Measurements from ENCODE around the gene SNX10.

SNX10 gene

DNA sequence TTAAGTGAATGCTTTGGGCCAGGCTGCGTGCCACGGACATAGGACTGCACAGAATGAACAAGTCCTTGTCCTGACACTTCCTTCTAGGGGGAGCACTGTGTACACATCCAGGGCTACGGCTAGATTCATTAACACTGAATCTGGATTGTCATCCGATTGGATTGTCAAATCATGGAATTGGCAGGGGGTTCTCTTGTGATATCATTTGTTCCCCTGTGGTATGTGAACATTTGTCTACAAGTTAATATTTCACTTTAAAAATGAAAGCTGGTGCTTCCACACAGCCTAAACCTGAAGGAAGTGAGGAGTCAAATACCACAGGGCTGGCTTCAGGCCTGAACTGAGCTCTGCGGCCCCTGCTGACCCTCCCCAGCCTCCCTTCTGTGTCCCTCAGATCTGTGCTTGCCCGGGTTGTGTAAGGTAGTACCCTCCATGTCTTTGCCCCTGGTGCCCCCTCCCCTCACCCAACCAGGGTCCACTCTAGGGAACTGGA lies 75.6 kb downstream of the SNX10 start:
- Histone ChIP-seq H2AK5ac (ENCODE audit: low read length) (no peak overlapping the region), H3K9ac (ENCODE audit: low read length) (no peak overlapping the region), H3K4me3 (ENCODE audit: low read length) (no peak overlapping the region), H3K18ac (ENCODE audit: low read length) (no peak overlapping the region), H2BK5ac (ENCODE audit: low read length) (no peak overlapping the region), H3K4me2 (ENCODE audit: low read length) (no peak overlapping the region), H2BK120ac (ENCODE audit: low read depth, low read length) (no peak overlapping the region), H3K27me3 (ENCODE audit: insufficient read depth, low read length, poor library complexity) (no peaks in the 10 kb centered on the region), H3K4ac (ENCODE audit: low read depth, low read length) (no peak overlapping the region), H4K5ac (ENCODE audit: low read length) (no peak overlapping the region), H3K36me3 (ENCODE audit: control insufficient read depth, insufficient read depth, low read length) (no peaks in the 10 kb centered on the region), H3K27ac (ENCODE audit: low read depth, low read length) (no peak overlapping the region), H3K56ac (ENCODE audit: low read length) (no peak overlapping the region), H3K79me2 (ENCODE audit: control insufficient read depth, insufficient read depth, low read length) (no peaks in the 10 kb centered on the region), H3K23ac (ENCODE audit: low read length) (no peak overlapping the region), H3K4me1 (ENCODE audit: control insufficient read depth, low read depth, low read length) (no peaks in the 10 kb centered on the region), H4K8ac (ENCODE audit: low read depth, low read length) (no peak overlapping the region), H3K79me1 (ENCODE audit: low read length) (no peaks in the 10 kb centered on the region), H2BK15ac (replicated peaks; ENCODE audit: low read depth) (no peak overlapping the region)
- DNase-seq = no peak
- WGBS (ENCODE audit: extremely low coverage, insufficient coverage, low lambda C conversion rate) = no CpG with 5 or more reads among the region's 6 CpGs

- H3K4ac ChIP-seq (ENCODE audit: low read depth, low read length) = no peak overlapping the region
- no peaks in the 10 kb centered on the region for H3K27me3 ChIP-seq (ENCODE audit: insufficient read depth, low read length, poor library complexity)
- no peak overlapping the region for H3K56ac ChIP-seq (ENCODE audit: low read length)
- no peak overlapping the region for H2AK5ac ChIP-seq (ENCODE audit: low read length)
- H4K8ac ChIP-seq (ENCODE audit: low read depth, low read length) = no peak overlapping the region
- H3K27ac ChIP-seq (ENCODE audit: low read depth, low read length) = no peak overlapping the region
- H3K4me2 ChIP-seq (ENCODE audit: low read length) = no peak overlapping the region
- no CpG with 5 or more reads among the region's 2 CpGs for WGBS (ENCODE audit: extremely low coverage, insufficient coverage, low lambda C conversion rate)
- H3K9ac ChIP-seq (ENCODE audit: low read length) = no peak overlapping the region
- no peaks in the 10 kb centered on the region for H3K79me1 ChIP-seq (ENCODE audit: low read length)
- no peak overlapping the region for H4K5ac ChIP-seq (ENCODE audit: low read length)
- no peak overlapping the region for H3K4me3 ChIP-seq (ENCODE audit: low read length)
- no peak overlapping the region for H3K18ac ChIP-seq (ENCODE audit: low read length)
- H3K23ac ChIP-seq (ENCODE audit: low read length) = no peak overlapping the region
- no peak overlapping the region for H2BK120ac ChIP-seq (ENCODE audit: low read depth, low read length)
- H3K79me2 ChIP-seq (ENCODE audit: control insufficient read depth, insufficient read depth, low read length) = no peaks in the 10 kb centered on the region
- H2BK15ac ChIP-seq (replicated peaks; ENCODE audit: low read depth) = no peak overlapping the region
- no peak for DNase-seq
- no peaks in the 10 kb centered on the region for H3K36me3 ChIP-seq (ENCODE audit: control insufficient read depth, insufficient read depth, low read length)
- H3K4me1 ChIP-seq (ENCODE audit: control insufficient read depth, low read depth, low read length) = no peaks in the 10 kb centered on the region
- no peak overlapping the region for H2BK5ac ChIP-seq (ENCODE audit: low read length)
These were observed 76.9 kb downstream of the SNX10 start for GRCh38 chr7:26368542-26368941.

DNA sequence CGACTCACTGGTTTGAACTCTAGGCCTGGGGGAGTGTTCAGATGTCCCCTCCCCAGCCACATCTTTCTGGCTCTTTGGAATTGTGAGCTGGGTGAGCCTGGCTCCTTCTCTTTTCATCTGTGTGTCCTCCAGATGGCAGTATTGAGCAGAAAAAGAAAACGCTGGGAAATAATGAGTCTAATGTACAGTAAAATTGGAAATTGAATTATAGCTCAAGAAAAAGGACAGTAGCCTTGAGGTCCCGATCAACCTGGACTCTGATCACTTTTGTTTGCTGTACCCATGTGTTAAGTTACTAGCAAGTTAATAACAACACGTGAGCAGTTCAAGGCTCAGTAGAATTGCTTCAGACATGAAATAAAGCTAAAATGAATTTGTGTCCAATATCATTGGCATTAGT lies 77.9 kb downstream of the SNX10 start:
- H3K79me1 ChIP-seq (ENCODE audit: low read length) = no peaks in the 10 kb centered on the region
- H3K27me3 ChIP-seq (ENCODE audit: insufficient read depth, low read length, poor library complexity) = no peaks in the 10 kb centered on the region
- DNase-seq = no peak
- H3K23ac ChIP-seq (ENCODE audit: low read length) = no peak overlapping the region
- no peaks in the 10 kb centered on the region for H3K79me2 ChIP-seq (ENCODE audit: control insufficient read depth, insufficient read depth, low read length)
- H3K27ac ChIP-seq (ENCODE audit: low read depth, low read length) = no peak overlapping the region
- H2BK15ac ChIP-seq (replicated peaks; ENCODE audit: low read depth) = no peak overlapping the region
- no peak overlapping the region for H3K4ac ChIP-seq (ENCODE audit: low read depth, low read length)
- H3K9ac ChIP-seq (ENCODE audit: low read length) = no peak overlapping the region
- no peak overlapping the region for H3K4me3 ChIP-seq (ENCODE audit: low read length)
- H4K8ac ChIP-seq (ENCODE audit: low read depth, low read length) = no peak overlapping the region
- no peaks in the 10 kb centered on the region for H3K36me3 ChIP-seq (ENCODE audit: control insufficient read depth, insufficient read depth, low read length)
- H2BK120ac ChIP-seq (ENCODE audit: low read depth, low read length) = no peak overlapping the region
- H3K56ac ChIP-seq (ENCODE audit: low read length) = no peak overlapping the region
- H2AK5ac ChIP-seq (ENCODE audit: low read length) = no peak overlapping the region
- H3K4me1 ChIP-seq (ENCODE audit: control insufficient read depth, low read depth, low read length) = no peaks in the 10 kb centered on the region
- no peak overlapping the region for H3K4me2 ChIP-seq (ENCODE audit: low read length)
- H3K18ac ChIP-seq (ENCODE audit: low read length) = no peak overlapping the region
- H4K5ac ChIP-seq (ENCODE audit: low read length) = no peak overlapping the region
- no peak overlapping the region for H2BK5ac ChIP-seq (ENCODE audit: low read length)
- no CpG with 5 or more reads among the region's 4 CpGs for WGBS (ENCODE audit: extremely low coverage, insufficient coverage, low lambda C conversion rate)

DNA sequence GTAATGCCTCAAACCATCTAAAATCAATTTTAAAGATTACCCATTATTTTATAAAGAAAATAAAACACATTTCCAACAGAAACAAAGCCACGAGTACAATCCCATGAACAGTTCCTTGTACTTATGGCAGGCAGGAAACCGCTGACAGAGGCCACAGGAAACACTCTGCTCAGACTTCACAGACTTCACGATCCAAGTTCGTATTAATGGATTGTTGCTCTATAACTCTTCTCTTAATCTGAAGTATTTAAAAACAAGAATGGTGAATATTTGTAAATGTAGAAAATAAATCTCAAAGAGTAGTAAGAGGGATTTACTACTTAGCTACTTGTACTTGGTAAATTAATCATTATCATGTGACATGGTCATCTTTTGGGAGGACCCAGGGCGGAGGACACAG lies 78.3 kb downstream of the SNX10 start:
- Histone ChIP-seq H3K36me3 (ENCODE audit: control insufficient read depth, insufficient read depth, low read length) (no peaks in the 10 kb centered on the region), H3K4me1 (ENCODE audit: control insufficient read depth, low read depth, low read length) (no peaks in the 10 kb centered on the region), H3K56ac (ENCODE audit: low read length) (no peak overlapping the region), H3K27ac (ENCODE audit: low read depth, low read length) (no peak overlapping the region), H2BK15ac (replicated peaks; ENCODE audit: low read depth) (no peak overlapping the region), H4K8ac (ENCODE audit: low read depth, low read length) (no peak overlapping the region), H2BK120ac (ENCODE audit: low read depth, low read length) (no peak overlapping the region), H3K27me3 (ENCODE audit: insufficient read depth, low read length, poor library complexity) (no peaks in the 10 kb centered on the region), H4K5ac (ENCODE audit: low read length) (no peak overlapping the region), H2AK5ac (ENCODE audit: low read length) (no peak overlapping the region), H3K79me1 (ENCODE audit: low read length) (no peaks in the 10 kb centered on the region), H3K23ac (ENCODE audit: low read length) (no peak overlapping the region), H3K4me2 (ENCODE audit: low read length) (no peak overlapping the region), H3K18ac (ENCODE audit: low read length) (no peak overlapping the region), H3K79me2 (ENCODE audit: control insufficient read depth, insufficient read depth, low read length) (no peaks in the 10 kb centered on the region), H3K4ac (ENCODE audit: low read depth, low read length) (no peak overlapping the region), H3K9ac (ENCODE audit: low read length) (no peak overlapping the region), H3K4me3 (ENCODE audit: low read length) (no peak overlapping the region), H2BK5ac (ENCODE audit: low read length) (no peak overlapping the region)
- no peak for DNase-seq
- WGBS (ENCODE audit: extremely low coverage, insufficient coverage, low lambda C conversion rate) = no CpG with 5 or more reads among the region's 5 CpGs

- Histone ChIP-seq H3K27me3 (ENCODE audit: insufficient read depth, low read length, poor library complexity) (no peaks in the 10 kb centered on the region), H4K8ac (ENCODE audit: low read depth, low read length) (no peak overlapping the region), H3K79me1 (ENCODE audit: low read length) (no peaks in the 10 kb centered on the region), H3K4me3 (ENCODE audit: low read length) (no peak overlapping the region), H3K9ac (ENCODE audit: low read length) (no peak overlapping the region), H3K4ac (ENCODE audit: low read depth, low read length) (no peak overlapping the region), H4K5ac (ENCODE audit: low read length) (no peak overlapping the region), H2BK15ac (replicated peaks; ENCODE audit: low read depth) (no peak overlapping the region), H3K79me2 (ENCODE audit: control insufficient read depth, insufficient read depth, low read length) (no peaks in the 10 kb centered on the region), H3K4me1 (ENCODE audit: control insufficient read depth, low read depth, low read length) (no peaks in the 10 kb centered on the region), H2BK120ac (ENCODE audit: low read depth, low read length) (no peak overlapping the region), H3K56ac (ENCODE audit: low read length) (no peak overlapping the region), H2AK5ac (ENCODE audit: low read length) (no peak overlapping the region), H3K23ac (ENCODE audit: low read length) (no peak overlapping the region), H2BK5ac (ENCODE audit: low read length) (no peak overlapping the region), H3K27ac (ENCODE audit: low read depth, low read length) (no peak overlapping the region), H3K4me2 (ENCODE audit: low read length) (no peak overlapping the region), H3K36me3 (ENCODE audit: control insufficient read depth, insufficient read depth, low read length) (no peaks in the 10 kb centered on the region), H3K18ac (ENCODE audit: low read length) (no peak overlapping the region)
- DNase-seq = no peak
- no CpG with 5 or more reads among the region's 3 CpGs for WGBS (ENCODE audit: extremely low coverage, insufficient coverage, low lambda C conversion rate)
These were observed 80.6 kb downstream of the SNX10 start for GRCh38 chr7:26372249-26372648.

- no peak overlapping the region for H3K4me3 ChIP-seq (ENCODE audit: low read length)
- H3K36me3 ChIP-seq (ENCODE audit: control insufficient read depth, insufficient read depth, low read length) = no peaks in the 10 kb centered on the region
- H3K4ac ChIP-seq (ENCODE audit: low read depth, low read length) = no peak overlapping the region
- H4K5ac ChIP-seq (ENCODE audit: low read length) = no peak overlapping the region
- no peak overlapping the region for H2BK5ac ChIP-seq (ENCODE audit: low read length)
- no peaks in the 10 kb centered on the region for H3K79me2 ChIP-seq (ENCODE audit: control insufficient read depth, insufficient read depth, low read length)
- no peak overlapping the region for H2BK15ac ChIP-seq (replicated peaks; ENCODE audit: low read depth)
- H2AK5ac ChIP-seq (ENCODE audit: low read length) = no peak overlapping the region
- no peak overlapping the region for H4K8ac ChIP-seq (ENCODE audit: low read depth, low read length)
- no peak overlapping the region for H3K18ac ChIP-seq (ENCODE audit: low read length)
- H3K27me3 ChIP-seq (ENCODE audit: insufficient read depth, low read length, poor library complexity) = no peaks in the 10 kb centered on the region
- H3K56ac ChIP-seq (ENCODE audit: low read length) = no peak overlapping the region
- no peak overlapping the region for H3K9ac ChIP-seq (ENCODE audit: low read length)
- no CpG with 5 or more reads among the region's 2 CpGs for WGBS (ENCODE audit: extremely low coverage, insufficient coverage, low lambda C conversion rate)
- no peak for DNase-seq
- no peak overlapping the region for H3K23ac ChIP-seq (ENCODE audit: low read length)
- no peak overlapping the region for H2BK120ac ChIP-seq (ENCODE audit: low read depth, low read length)
- no peaks in the 10 kb centered on the region for H3K4me1 ChIP-seq (ENCODE audit: control insufficient read depth, low read depth, low read length)
- no peak overlapping the region for H3K4me2 ChIP-seq (ENCODE audit: low read length)
- H3K27ac ChIP-seq (ENCODE audit: low read depth, low read length) = no peak overlapping the region
- H3K79me1 ChIP-seq (ENCODE audit: low read length) = no peaks in the 10 kb centered on the region
These were observed 81.0 kb downstream of the SNX10 start for GRCh38 chr7:26372704-26373103.
